Retinal pigment epithelial cell (primary cell): ENCODE data around the gene BAG1.

Experiments used
- DNase-seq: peaks from one replicate; pipeline ENCODE4 v3.0.0-alpha.2; 2010; ENCODE audit warnings: low read depth
- H3K4me3 ChIP-seq: 2 replicates; pipeline ENCODE4 v1.5.1; 2011; ENCODE audit warnings: mild to moderate bottlenecking, low read length, control low read depth, moderate library complexity
- TF ChIP-seq, protein P1 (sequence below): conservative IDR thresholded peaks from 2 replicates; pipeline ENCODE4 v1.5.1; 2011; ENCODE audit warnings: low read depth, low read length, control low read depth, inconsistent platforms

The BAG1 gene

GRCh38 chr9:33264003-33264472 is 470 bp downstream of the BAG1 start:
- TF ChIP-seq, protein P1, sequence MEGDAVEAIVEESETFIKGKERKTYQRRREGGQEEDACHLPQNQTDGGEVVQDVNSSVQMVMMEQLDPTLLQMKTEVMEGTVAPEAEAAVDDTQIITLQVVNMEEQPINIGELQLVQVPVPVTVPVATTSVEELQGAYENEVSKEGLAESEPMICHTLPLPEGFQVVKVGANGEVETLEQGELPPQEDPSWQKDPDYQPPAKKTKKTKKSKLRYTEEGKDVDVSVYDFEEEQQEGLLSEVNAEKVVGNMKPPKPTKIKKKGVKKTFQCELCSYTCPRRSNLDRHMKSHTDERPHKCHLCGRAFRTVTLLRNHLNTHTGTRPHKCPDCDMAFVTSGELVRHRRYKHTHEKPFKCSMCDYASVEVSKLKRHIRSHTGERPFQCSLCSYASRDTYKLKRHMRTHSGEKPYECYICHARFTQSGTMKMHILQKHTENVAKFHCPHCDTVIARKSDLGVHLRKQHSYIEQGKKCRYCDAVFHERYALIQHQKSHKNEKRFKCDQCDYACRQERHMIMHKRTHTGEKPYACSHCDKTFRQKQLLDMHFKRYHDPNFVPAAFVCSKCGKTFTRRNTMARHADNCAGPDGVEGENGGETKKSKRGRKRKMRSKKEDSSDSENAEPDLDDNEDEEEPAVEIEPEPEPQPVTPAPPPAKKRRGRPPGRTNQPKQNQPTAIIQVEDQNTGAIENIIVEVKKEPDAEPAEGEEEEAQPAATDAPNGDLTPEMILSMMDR: no peak
- H3K4me3 ChIP-seq: peak overlapping the region; percentile 99
- DNase-seq: no peak

GRCh38 chr9:33263131-33264002 is 1.1 kb downstream of the BAG1 start:
- TF ChIP-seq, protein P1: no peak
- no peak for DNase-seq
- peak overlapping the region; percentile 99 for H3K4me3 ChIP-seq

DNA sequence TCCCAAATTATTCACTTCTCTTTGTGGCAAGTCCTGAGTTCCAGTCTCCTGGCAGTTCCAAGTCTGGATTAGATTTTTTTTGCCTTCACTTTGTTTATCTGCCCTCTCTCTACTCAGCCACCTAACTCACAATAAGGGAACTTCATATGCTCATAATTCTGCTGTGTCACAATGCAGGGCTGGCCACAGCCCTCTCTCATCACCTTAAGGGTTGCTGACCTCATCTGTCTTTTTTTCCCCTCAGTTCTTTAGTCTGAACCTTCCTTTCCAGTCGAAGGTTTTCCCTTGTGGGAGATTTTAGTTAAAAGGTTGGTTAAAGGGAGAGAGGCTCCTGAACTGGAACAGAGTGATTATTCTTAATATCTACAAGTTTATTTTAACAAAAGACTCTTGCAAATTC is 4.1 kb downstream of the BAG1 start:
- no peak overlapping the region for H3K4me3 ChIP-seq
- TF ChIP-seq, protein P1: no peak
- DNase-seq: no peak

DNA sequence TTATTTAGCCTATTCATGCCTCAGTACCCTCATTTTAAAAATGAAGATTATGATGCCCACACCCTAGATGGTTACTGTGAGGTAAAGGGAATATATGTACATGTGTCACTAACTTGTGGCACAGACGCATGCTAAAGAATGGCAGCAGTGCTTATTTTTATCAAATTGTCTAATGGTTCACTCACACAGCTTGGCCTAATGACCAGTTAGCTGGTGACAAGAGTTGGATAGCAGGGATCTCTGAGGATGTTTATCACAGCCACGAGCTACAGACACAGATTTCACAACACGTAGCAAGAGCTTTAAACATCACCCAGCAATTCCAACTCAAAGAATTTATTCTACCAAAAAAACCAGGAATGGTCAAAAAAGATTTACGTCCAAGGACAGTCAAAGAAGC is 7.2 kb downstream of the BAG1 start:
- no peak overlapping the region for H3K4me3 ChIP-seq
- TF ChIP-seq, protein P1: no peak
- no peak for DNase-seq

DNA sequence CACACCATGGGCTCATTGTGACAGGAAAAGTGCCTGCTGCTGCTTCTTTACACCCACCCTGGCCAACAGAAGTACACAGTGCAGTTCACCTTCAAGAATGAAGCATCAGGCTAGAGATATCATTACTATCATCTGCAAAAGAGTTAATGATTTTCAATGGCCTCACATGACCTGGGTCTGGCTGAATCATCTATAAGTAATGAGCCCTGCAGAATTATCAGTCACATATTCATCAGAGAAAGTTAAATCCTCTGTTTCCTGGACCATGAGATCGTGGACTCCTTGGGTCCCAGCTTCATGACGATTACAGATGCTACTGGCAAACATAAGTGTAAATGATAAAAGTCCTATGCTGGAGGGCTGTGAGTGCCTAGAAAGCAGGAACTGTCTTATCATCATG is 8.3 kb downstream of the BAG1 start:
- no peak for DNase-seq
- TF ChIP-seq, protein P1: no peak
- H3K4me3 ChIP-seq: no peak overlapping the region

GRCh38 chr9:33255471-33255870 is 9.0 kb downstream of the BAG1 start:
- TF ChIP-seq, protein P1: no peak
- no peak overlapping the region for H3K4me3 ChIP-seq
- DNase-seq: no peak

DNA sequence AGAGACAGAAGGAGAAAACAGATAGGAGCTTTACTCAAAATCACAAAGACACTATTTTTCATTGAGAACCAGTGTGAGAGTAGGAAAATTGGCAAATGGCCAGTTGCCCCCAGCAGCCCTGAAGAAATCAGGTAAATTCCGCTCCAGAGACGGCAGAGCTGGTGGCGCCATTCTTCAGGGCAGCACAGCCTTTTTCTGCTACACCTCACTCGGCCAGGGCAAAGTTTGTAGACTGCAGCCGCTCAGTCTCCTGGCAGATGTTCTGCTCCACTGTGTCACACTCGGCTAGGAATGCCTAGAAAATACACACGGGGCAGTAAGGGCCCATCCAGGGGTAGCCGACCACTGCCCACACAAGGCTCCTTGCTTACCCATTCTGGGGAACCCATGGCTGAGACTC is 9.5 kb downstream of the BAG1 start:
- no peak for DNase-seq
- TF ChIP-seq, protein P1: no peak
- no peak overlapping the region for H3K4me3 ChIP-seq
